SK-N-SH (cell line): ENCODE measurements around the gene KRT33A. TPM values are rescaled to one million over a fixed set of nuclear protein-coding genes. Genes with fewer than 3 reads are reported as not detected.

Experiments used
- CTCF ChIA-PET: fragments of 300-600, 350-600 bp; formaldehyde crosslinking; extraction: SDS; loops from one replicate; lab custom pipeline; 2021; lab: Yijun Ruan, JAX
- POLR2A ChIA-PET: fragments of 350-600 bp; sonication (Branson Sonifier 250); formaldehyde crosslinking; extraction: SDS; loops from one replicate; lab custom pipeline; 2020; ENCODE audit warnings: antibody characterized with exemption, inconsistent platforms; lab: Yijun Ruan, JAX
- DNase-seq: peaks from one replicate; pipeline ENCODE4 v3.0.0; 2012
- H2AFZ ChIP-seq: fragments of 200-600 bp; sonication (generic); 2 replicates; pipeline ENCODE4 v1.8.1; 2016; ENCODE audit warnings: antibody characterized with exemption, mild to moderate bottlenecking, low read depth
- H3F3A ChIP-seq: fragments of 200-600 bp; sonication (generic); replicated peaks from 2 replicates; pipeline ENCODE3; 2016; ENCODE audit warnings: antibody characterized with exemption, mild to moderate bottlenecking; ENCODE audit not compliant: insufficient read depth
- H3K27ac ChIP-seq, 2 experiments: fragments of 200-500 bp in 1 of 2; fragments of 200-600 bp in 1 of 2; sonication (Bioruptor generic) in 1 of 2; sonication (generic), shearing (Covaris generic) in 1 of 2; 2 replicates each; pipeline versions ENCODE4 v1.5.1 to v1.6.1; 2014 to 2016; ENCODE audit warnings: low read depth in 2 of 2, inconsistent platforms in 1 of 2, low read length in 1 of 2, mild to moderate bottlenecking in 1 of 2, mixed read lengths in 1 of 2
- H3K27me3 ChIP-seq: fragments of 200-600 bp; sonication (generic), shearing (Covaris generic); 2 replicates; pipeline ENCODE4 v1.6.1; 2016; ENCODE audit warnings: mixed run types; ENCODE audit not compliant: insufficient read depth
- H3K36me3 ChIP-seq, 2 experiments: fragments of 200-500 bp in 1 of 2; fragments of 200-600 bp in 1 of 2; sonication (Bioruptor generic) in 1 of 2; sonication (generic) in 1 of 2; replicated peaks in 1 of 2; 2 replicates each; pipeline versions ENCODE3 to v1.5.1; 2014 to 2016; ENCODE audit warnings: low read length in 1 of 2, mild to moderate bottlenecking in 1 of 2; ENCODE audit not compliant: insufficient read depth in 2 of 2, control insufficient read depth in 1 of 2
- H3K4me1 ChIP-seq, 2 experiments: fragments of 200-500 bp in 1 of 2; fragments of 200-600 bp in 1 of 2; sonication (Bioruptor generic) in 1 of 2; sonication (generic), shearing (Covaris generic) in 1 of 2; 2 replicates each; pipeline versions ENCODE4 v1.5.1 to v1.6.1; 2014 to 2016; ENCODE audit warnings: low read depth in 1 of 2, low read length in 1 of 2, mixed run types in 1 of 2; ENCODE audit not compliant: insufficient read depth in 2 of 2, control insufficient read depth in 1 of 2
- H3K4me2 ChIP-seq: fragments of 200-600 bp; sonication (generic), shearing (Covaris generic); 2 replicates; pipeline ENCODE4 v1.6.1; 2017; ENCODE audit warnings: mixed run types
- H3K4me3 ChIP-seq, 2 experiments: fragments of 200-500 bp in 1 of 2; fragments of 200-600 bp in 1 of 2; sonication (Bioruptor generic) in 1 of 2; sonication (generic), shearing (Covaris generic) in 1 of 2; 2 replicates each; pipeline versions ENCODE4 v1.5.1 to v1.8.1; 2014 to 2016; ENCODE audit warnings: low read depth in 2 of 2, inconsistent platforms in 1 of 2, low read length in 1 of 2, mild to moderate bottlenecking in 1 of 2, mixed read lengths in 1 of 2, moderate library complexity in 1 of 2
- H3K79me2 ChIP-seq: fragments of 200-600 bp; sonication (generic); 2 replicates; pipeline ENCODE4 v1.8.1; 2017; ENCODE audit warnings: mild to moderate bottlenecking; ENCODE audit not compliant: insufficient read depth
- H3K9ac ChIP-seq: fragments of 200-600 bp; sonication (generic); 2 replicates; pipeline ENCODE4 v1.6.1; 2017; ENCODE audit warnings: mixed run types
- H3K9me2 ChIP-seq: fragments of 200-600 bp; sonication (generic); 2 replicates; pipeline ENCODE4 v1.6.1; 2017; ENCODE audit warnings: mixed run types
- H3K9me3 ChIP-seq: fragments of 200-600 bp; sonication (generic); 2 replicates; pipeline ENCODE4 v1.6.1; 2017; ENCODE audit warnings: mixed run types, mild to moderate bottlenecking, moderate library complexity
- H4K20me1 ChIP-seq: fragments of 200-600 bp; sonication (generic); 2 replicates; pipeline ENCODE4 v1.6.1; 2017; ENCODE audit warnings: mild to moderate bottlenecking, mixed run types; ENCODE audit not compliant: insufficient read depth
- CTCF ChIP-seq: fragments of 200-600 bp; sonication (generic); IDR thresholded peaks from 2 replicates; pipeline ENCODE4 v1.6.1; 2017; ENCODE audit warnings: antibody characterized with exemption, mild to moderate bottlenecking, moderate library complexity
- ELF1 ChIP-seq: IDR thresholded peaks from 2 replicates; pipeline ENCODE4 v1.4.0; 2012
- EP300 ChIP-seq, 2 experiments: IDR thresholded peaks; 2 replicates each; pipeline versions ENCODE4 v1.4.0 to v1.6.1; 2012; ENCODE audit warnings: borderline replicate concordance in 1 of 2, low read depth in 1 of 2, low read length in 1 of 2
- FOXJ3 ChIP-seq: sonication (generic); formaldehyde crosslinking; IDR thresholded peaks from 2 replicates; pipeline ENCODE4 v1.5.1; 2020; ENCODE audit warnings: mild to moderate bottlenecking, missing genetic modification reagents
- NFIC ChIP-seq: IDR thresholded peaks from 2 replicates; pipeline ENCODE4 v1.4.0; 2012; ENCODE audit warnings: borderline replicate concordance
- NRF1 ChIP-seq: IDR thresholded peaks from 2 replicates; pipeline ENCODE4 v1.6.1; 2012; ENCODE audit warnings: low read depth, mild to moderate bottlenecking, low read length
- PBX3 ChIP-seq: IDR thresholded peaks from 2 replicates; pipeline ENCODE4; 2012
- POLR2AphosphoS5 ChIP-seq: IDR thresholded peaks from 2 replicates; pipeline ENCODE4 v1.6.1; 2012; ENCODE audit warnings: low read depth, low read length
- RAD21 ChIP-seq: IDR thresholded peaks from 2 replicates; pipeline ENCODE4 v1.6.1; 2012; ENCODE audit warnings: mild to moderate bottlenecking, low read length
- RXRA ChIP-seq: IDR thresholded peaks from 2 replicates; pipeline ENCODE4 v1.4.0; 2012; ENCODE audit warnings: low read depth, mild to moderate bottlenecking, borderline replicate concordance
- SMC3 ChIP-seq: IDR thresholded peaks from 2 replicates; pipeline ENCODE4 v1.6.1; 2012; ENCODE audit warnings: low read depth, low read length, improper control_type of control experiment
- TCF12 ChIP-seq: IDR thresholded peaks from 2 replicates; pipeline ENCODE4 v1.4.0; 2012
- USF2 ChIP-seq: fragments of 150-350 bp; IDR thresholded peaks from 2 replicates; pipeline ENCODE4 v1.6.1; 2017; ENCODE audit warnings: antibody characterized with exemption, low read length, low read depth, borderline replicate concordance
- YY1 ChIP-seq: IDR thresholded peaks from 2 replicates; pipeline ENCODE4 v1.4.0; 2012; ENCODE audit warnings: low read depth, mild to moderate bottlenecking
- WGBS: methylation state at CpG from one replicate; pipeline ENCODE4 v1.1.6; 2017; ENCODE audit warnings: low lambda C conversion rate; 5-methylcytosine and 5-hydroxymethylcytosine counted together
- polyA plus RNA-seq, 3 experiments: library from polyadenylated mRNA; depleted of rRNA; stranded (reverse); fragments of >200 nt; gene quantifications; 2 replicates each; pipeline ENCODE4 v1.2.3, GENCODE V29; 2012
- TF ChIP-seq, protein P1 (sequence below): IDR thresholded peaks from 2 replicates; pipeline ENCODE4 v1.4.0; 2012; ENCODE audit warnings: low read depth, borderline replicate concordance
- TF ChIP-seq, protein P2 (sequence below): IDR thresholded peaks from 2 replicates; pipeline ENCODE4 v1.4.0; 2012; ENCODE audit warnings: low read depth, borderline replicate concordance

KRT33A gene
- polyA plus RNA-seq, 1 of the 3 experiments (the other 2 are of a cell fraction): not detected

DNA sequence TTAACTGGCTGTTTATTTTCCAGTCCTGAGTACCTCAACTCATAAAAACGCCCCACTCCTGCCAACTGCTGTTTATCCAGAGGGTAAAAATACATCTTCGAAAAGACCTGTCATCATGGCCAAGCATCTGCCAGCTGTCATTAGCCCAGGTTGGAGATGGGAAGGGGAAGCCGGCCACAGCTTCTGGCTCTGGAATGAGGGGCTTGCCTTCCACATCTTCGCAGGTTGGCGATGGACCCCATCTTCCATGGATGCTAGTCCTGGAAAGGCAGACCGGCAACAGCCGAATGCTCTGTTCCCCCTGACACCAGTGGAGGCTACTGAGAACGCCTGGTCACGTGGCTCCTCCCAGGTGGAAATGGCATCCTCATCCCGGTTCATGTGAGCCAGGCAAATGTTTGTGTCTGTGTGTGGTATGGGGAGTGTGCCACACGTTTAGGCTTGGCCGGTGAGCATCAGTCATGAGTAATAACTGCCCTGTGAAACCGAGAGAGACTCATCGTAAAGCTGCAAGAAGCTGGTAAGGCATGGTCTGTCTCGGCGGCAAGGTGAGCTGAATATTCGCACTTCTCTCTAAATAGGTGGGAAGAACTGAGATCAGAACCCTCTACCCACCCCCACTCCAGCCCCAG is 34.7 kb downstream of the KRT33A start:
- H3F3A ChIP-seq: no peaks in the 10 kb centered on the region
- no peaks in the 10 kb centered on the region for H3K79me2 ChIP-seq
- H3K9me3 ChIP-seq: peaks cover 12% of the 10 kb centered on the region
- 28% methylated on average over 17 of the region's 17 CpGs for WGBS
- CTCF ChIA-PET: interaction anchor here (1.4 kb wide), 1 partner anchor 347 kb away, joined by 4 read pairs; no protein-coding TSS in a partner anchor
- H3K9ac ChIP-seq: no peak overlapping the region
- H3K9me2 ChIP-seq: no peaks in the 10 kb centered on the region
- no peak overlapping the region for H3K27ac ChIP-seq
- H3K4me3 ChIP-seq: no peak overlapping the region
- TF ChIP-seq, protein P1, sequence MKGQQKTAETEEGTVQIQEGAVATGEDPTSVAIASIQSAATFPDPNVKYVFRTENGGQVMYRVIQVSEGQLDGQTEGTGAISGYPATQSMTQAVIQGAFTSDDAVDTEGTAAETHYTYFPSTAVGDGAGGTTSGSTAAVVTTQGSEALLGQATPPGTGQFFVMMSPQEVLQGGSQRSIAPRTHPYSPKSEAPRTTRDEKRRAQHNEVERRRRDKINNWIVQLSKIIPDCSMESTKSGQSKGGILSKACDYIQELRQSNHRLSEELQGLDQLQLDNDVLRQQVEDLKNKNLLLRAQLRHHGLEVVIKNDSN: no peak
- TF ChIP-seq, protein P2, sequence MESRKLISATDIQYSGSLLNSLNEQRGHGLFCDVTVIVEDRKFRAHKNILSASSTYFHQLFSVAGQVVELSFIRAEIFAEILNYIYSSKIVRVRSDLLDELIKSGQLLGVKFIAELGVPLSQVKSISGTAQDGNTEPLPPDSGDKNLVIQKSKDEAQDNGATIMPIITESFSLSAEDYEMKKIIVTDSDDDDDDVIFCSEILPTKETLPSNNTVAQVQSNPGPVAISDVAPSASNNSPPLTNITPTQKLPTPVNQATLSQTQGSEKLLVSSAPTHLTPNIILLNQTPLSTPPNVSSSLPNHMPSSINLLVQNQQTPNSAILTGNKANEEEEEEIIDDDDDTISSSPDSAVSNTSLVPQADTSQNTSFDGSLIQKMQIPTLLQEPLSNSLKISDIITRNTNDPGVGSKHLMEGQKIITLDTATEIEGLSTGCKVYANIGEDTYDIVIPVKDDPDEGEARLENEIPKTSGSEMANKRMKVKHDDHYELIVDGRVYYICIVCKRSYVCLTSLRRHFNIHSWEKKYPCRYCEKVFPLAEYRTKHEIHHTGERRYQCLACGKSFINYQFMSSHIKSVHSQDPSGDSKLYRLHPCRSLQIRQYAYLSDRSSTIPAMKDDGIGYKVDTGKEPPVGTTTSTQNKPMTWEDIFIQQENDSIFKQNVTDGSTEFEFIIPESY: no peak
- no peak for TF ChIP-seq NFIC
- no peak for TF ChIP-seq SMC3
- TF ChIP-seq EP300 (IDR thresholded peaks at IDR 0.05; ENCODE audit: borderline replicate concordance in 1 of 2, low read depth in 1 of 2, low read length in 1 of 2): no peak
- no peak for TF ChIP-seq RXRA
- no peak for TF ChIP-seq NRF1
- TF ChIP-seq YY1: no peak
- TF ChIP-seq ELF1: no peak
- no peak for TF ChIP-seq RAD21
- TF ChIP-seq TCF12: no peak
- no peak for TF ChIP-seq PBX3
- no peak for TF ChIP-seq POLR2AphosphoS5
- no peak for TF ChIP-seq CTCF
- no peak for TF ChIP-seq FOXJ3 (CRISPR knock-in tag)
- no peak for TF ChIP-seq USF2
- TF ChIP-seq, all 33 proteins: peak for 0
- H3K36me3 ChIP-seq: peaks cover 0 to 9% of the 10 kb centered on the region in 2 experiments
- H4K20me1 ChIP-seq: no peaks in the 10 kb centered on the region
- peaks cover 37% of the 10 kb centered on the region for H3K27me3 ChIP-seq
- H2AFZ ChIP-seq: no peak overlapping the region
- no peak for DNase-seq
- POLR2A ChIA-PET: no interaction called here
- no peaks in the 10 kb centered on the region for H3K4me1 ChIP-seq
- H3K4me2 ChIP-seq: no peak overlapping the region
